GM23338 (cell line): Measurements from ENCODE around the gene CRTC1. TPM values are rescaled to one million over a fixed set of nuclear protein-coding genes. Genes with fewer than 3 reads are reported as not detected.
A peak's percentile ranks its signal among the peaks of the same experiment; 100 is the strongest.

Experiments used
- ATAC-seq: fragments of 200-7000 bp; cut with Tn5 transposase; 3 replicates; pipeline ENCODE4 v1.9.1; 2020
- DNase-seq: peaks from one replicate; pipeline ENCODE4 v3.0.0-alpha.2; 2015; ENCODE audit warnings: low spot score
- H2AFZ ChIP-seq: fragments of 200-600 bp; sonication (generic); 2 replicates; pipeline ENCODE4 v1.8.0; 2016; ENCODE audit warnings: antibody characterized with exemption, mild to moderate bottlenecking, moderate library complexity
- H3F3A ChIP-seq: fragments of 200-600 bp; sonication (generic); replicated peaks from 2 replicates; pipeline ENCODE4 v1.8.0; 2017; ENCODE audit warnings: antibody characterized with exemption, mixed run types, low read depth
- H3K27ac ChIP-seq: fragments of 200-600 bp; sonication (generic); 2 replicates; pipeline ENCODE4 v1.6.1; 2016; ENCODE audit warnings: low read depth
- H3K27me3 ChIP-seq: fragments of 200-600 bp; sonication (generic); 2 replicates; pipeline ENCODE4 v1.8.0; 2016; ENCODE audit warnings: mild to moderate bottlenecking, mixed run types, moderate library complexity; ENCODE audit not compliant: insufficient read depth
- H3K36me3 ChIP-seq: fragments of 200-600 bp; sonication (generic); 2 replicates; pipeline ENCODE4 v1.8.0; 2016; ENCODE audit warnings: mild to moderate bottlenecking; ENCODE audit not compliant: insufficient read depth
- H3K4me1 ChIP-seq: fragments of 200-600 bp; sonication (generic); 2 replicates; pipeline ENCODE4 v1.8.0; 2016; ENCODE audit warnings: mild to moderate bottlenecking, moderate library complexity; ENCODE audit not compliant: insufficient read depth
- H3K4me2 ChIP-seq: fragments of 200-600 bp; sonication (generic); 2 replicates; pipeline ENCODE4 v1.7.1; 2017; ENCODE audit warnings: mixed run types
- H3K4me3 ChIP-seq: fragments of 200-600 bp; sonication (generic); 2 replicates; pipeline ENCODE4 v1.6.1; 2016; ENCODE audit warnings: mixed run types
- H3K79me2 ChIP-seq: fragments of 200-600 bp; sonication (generic); replicated peaks from 2 replicates; pipeline ENCODE4 v1.8.0; 2017; ENCODE audit warnings: mild to moderate bottlenecking; ENCODE audit not compliant: insufficient read depth
- H3K9me2 ChIP-seq: fragments of 200-600 bp; sonication (generic); 2 replicates; pipeline ENCODE4 v1.8.0; 2017; ENCODE audit not compliant: insufficient read depth
- H4K20me1 ChIP-seq: fragments of 200-600 bp; sonication (generic); replicated peaks from 2 replicates; pipeline ENCODE4 v1.8.0; 2017; ENCODE audit warnings: mild to moderate bottlenecking; ENCODE audit not compliant: insufficient read depth
- H3K27ac Mint-ChIP-seq: 2 replicates; pipeline ENCODE4 v1.8.0; 2020; ENCODE audit warnings: inconsistent platforms, mild to moderate bottlenecking, moderate library complexity, mixed read lengths
- H3K27me3 Mint-ChIP-seq: 3 replicates; pipeline ENCODE4 v1.8.0; 2022; ENCODE audit warnings: low read depth, mild to moderate bottlenecking, moderate library complexity, mixed read lengths, inconsistent platforms; ENCODE audit not compliant: insufficient read depth, poor library complexity
- H3K36me3 Mint-ChIP-seq: 3 replicates; pipeline ENCODE4 v1.8.0; 2021; ENCODE audit warnings: low read depth, mild to moderate bottlenecking, inconsistent platforms, moderate library complexity, mixed read lengths
- H3K4me1 Mint-ChIP-seq: 3 replicates; pipeline ENCODE4 v1.8.0; 2020; ENCODE audit warnings: mild to moderate bottlenecking, inconsistent platforms, mixed read lengths
- H3K4me3 Mint-ChIP-seq: 3 replicates; pipeline ENCODE4 v1.8.0; 2021; ENCODE audit warnings: moderate library complexity, mild to moderate bottlenecking, inconsistent platforms, mixed read lengths
- H3K9me3 Mint-ChIP-seq: 3 replicates; pipeline ENCODE4 v1.8.0; 2020; ENCODE audit warnings: moderate library complexity, mild to moderate bottlenecking, inconsistent platforms, mixed read lengths
- ETS1 ChIP-seq: IDR thresholded peaks from 2 replicates; pipeline ENCODE4 v1.6.1; 2016; ENCODE audit warnings: antibody characterized with exemption
- EZH2 ChIP-seq: fragments of 200-600 bp; sonication (generic); IDR thresholded peaks from one replicate; pipeline ENCODE4 v1.8.0; 2017; ENCODE audit warnings: antibody characterized with exemption, mild to moderate bottlenecking, low read depth; ENCODE audit not compliant: unreplicated experiment
- JUNB ChIP-seq: IDR thresholded peaks from one replicate; pipeline ENCODE4 v1.6.1; 2016; ENCODE audit warnings: antibody characterized with exemption; ENCODE audit not compliant: unreplicated experiment
- NANOG ChIP-seq: IDR thresholded peaks from 2 replicates; pipeline ENCODE4 v1.6.1; 2016; ENCODE audit warnings: antibody characterized with exemption, borderline replicate concordance
- POLR2AphosphoS5 ChIP-seq: IDR thresholded peaks from 2 replicates; pipeline ENCODE4 v1.6.1; 2016; ENCODE audit warnings: antibody characterized with exemption, low read depth
- REST ChIP-seq: IDR thresholded peaks from one replicate; pipeline ENCODE4 v1.6.1; 2018; ENCODE audit warnings: antibody characterized with exemption; ENCODE audit not compliant: unreplicated experiment
- ZNF331 ChIP-seq: fragments of 250-450 bp; sonication (Bioruptor Pico); IDR thresholded peaks from 2 replicates; pipeline ENCODE4 v1.5.0; 2020; ENCODE audit warnings: low read depth, mild to moderate bottlenecking, moderate library complexity
- ZNF462 ChIP-seq: fragments of 250-450 bp; sonication (Bioruptor Pico); IDR thresholded peaks from 2 replicates; pipeline ENCODE4 v1.5.0; 2020; ENCODE audit warnings: mild to moderate bottlenecking, moderate library complexity
- polyA plus RNA-seq: library from polyadenylated mRNA; unstranded; fragments of >200 nt; fragmentation: Nextera tagmentation; extraction: Ambion mirVana; gene quantifications from 2 replicates; pipeline ENCODE4 v1.2.1, GENCODE V29; 2016
- total RNA-seq: library from RNA; depleted of rRNA; stranded (reverse); fragments of >200 nt; shearing (Covaris generic); gene quantifications from 2 replicates; pipeline ENCODE4 v1.2.3, GENCODE V29; 2014

CRTC1 gene
- total and polyA plus RNA-seq, 2 experiments from 2014 or later, result 5.4 to 8.4 TPM

GRCh38 chr19:18745931-18746330, 62.5 kb downstream of the CRTC1 start:
- H3K4me2 ChIP-seq, result no peak overlapping the region
- DNase-seq (no peak), ATAC-seq (peak; percentile 12; the same call in 2 of the 3 replicates)
- H3K27me3 ChIP-seq, result no peaks in the 10 kb centered on the region
- no peak overlapping the region for H3K27ac Mint-ChIP-seq
- H3K36me3 Mint-ChIP-seq, result peaks cover 3% of the 10 kb centered on the region; the same call in 2 of the 3 replicates
- H3K27ac ChIP-seq, result no peak overlapping the region
- H3K4me3 ChIP-seq, result no peak overlapping the region
- H3F3A ChIP-seq, result no peaks in the 10 kb centered on the region
- no peaks in the 10 kb centered on the region for H3K79me2 ChIP-seq
- H3K9me2 ChIP-seq, result no peaks in the 10 kb centered on the region
- no peaks in the 10 kb centered on the region; the same call in 1 of the 2 replicates for H3K4me1 ChIP-seq
- no peak overlapping the region for H2AFZ ChIP-seq
- no peaks in the 10 kb centered on the region for H3K36me3 ChIP-seq
- no peaks in the 10 kb centered on the region; the same call in 2 of the 3 replicates for H3K9me3 Mint-ChIP-seq
- TF ChIP-seq ZNF462, result no peak
- TF ChIP-seq NANOG, result no peak
- TF ChIP-seq JUNB, result no peak
- no peak for TF ChIP-seq ZNF331 (CRISPR knock-in tag)
- TF ChIP-seq EZH2, result no peak
- no peak for TF ChIP-seq REST
- no peak for TF ChIP-seq POLR2AphosphoS5
- TF ChIP-seq ETS1, result no peak
- H3K27me3 Mint-ChIP-seq, result peaks cover 6% of the 10 kb centered on the region
- H4K20me1 ChIP-seq, result no peaks in the 10 kb centered on the region; the same call in 1 of the 2 replicates
- H3K4me1 Mint-ChIP-seq, result peaks cover 11% of the 10 kb centered on the region
- no peak overlapping the region for H3K4me3 Mint-ChIP-seq
